K562 (cell line): ENCODE results near the gene SLC25A11. TPM values are rescaled to one million over a fixed set of nuclear protein-coding genes. Genes with fewer than 3 reads are reported as not detected.

Experiments
- CHD2 ChIP-seq: IDR thresholded peaks from 2 replicates; pipeline ENCODE4 v1.6.1; 2011; ENCODE audit warnings: low read depth, low read length
- ELF1 ChIP-seq: fragments of 200-800 bp; sonication (Bioruptor generic); IDR thresholded peaks from 2 replicates; pipeline ENCODE4 v1.6.1; 2016; ENCODE audit warnings: missing genetic modification characterization, missing compliant biosample characterization
- ESRRB ChIP-seq: fragments of 250-450 bp; sonication (Bioruptor Pico); IDR thresholded peaks from 2 replicates; pipeline ENCODE4 v1.5.0; 2020; ENCODE audit warnings: mild to moderate bottlenecking, moderate library complexity, borderline replicate concordance
- FIP1L1 ChIP-seq: fragments of 200-400 bp; formaldehyde crosslinking; IDR thresholded peaks from 2 replicates; pipeline ENCODE4 v1.6.1; 2018; ENCODE audit warnings: mild to moderate bottlenecking, low read depth, low read length; ENCODE audit not compliant: poor library complexity, severe bottlenecking
- GABPA ChIP-seq: fragments of 200-800 bp; sonication (Bioruptor generic); conservative IDR thresholded peaks from 2 replicates; pipeline ENCODE4 v1.6.1; 2016; ENCODE audit warnings: low read depth, missing genetic modification characterization, missing compliant biosample characterization
- GATA2 ChIP-seq: sonication (generic); formaldehyde crosslinking; IDR thresholded peaks from 2 replicates; pipeline ENCODE4 v1.4.0; 2020; ENCODE audit warnings: mild to moderate bottlenecking, missing genetic modification reagents
- HDGF ChIP-seq: fragments of 450-650 bp; IDR thresholded peaks from 2 replicates; pipeline ENCODE4 v1.6.1; 2016
- KDM4B ChIP-seq, 2 experiments: fragments of 450-650 bp in 1 of 2; sonication (generic) in 1 of 2; IDR thresholded peaks; 2 replicates each; pipeline ENCODE4 v1.6.1; 2016 to 2017; ENCODE audit warnings: borderline replicate concordance in 2 of 2, antibody characterized with exemption in 1 of 2, low read depth in 1 of 2, mild to moderate bottlenecking in 1 of 2
- MAZ ChIP-seq, 2 experiments: fragments of 450-650 bp in 1 of 2; sonication (generic) in 1 of 2; formaldehyde crosslinking; IDR thresholded peaks in 1 of 2; conservative IDR thresholded peaks in 1 of 2; 2 replicates each; pipeline versions ENCODE4 v1.4.0 to v1.5.0; 2020; ENCODE audit warnings: mild to moderate bottlenecking in 1 of 2, missing genetic modification reagents in 1 of 2
- RBM17 ChIP-seq: fragments of 200-400 bp; formaldehyde crosslinking; IDR thresholded peaks from 2 replicates; pipeline ENCODE4 v1.6.1; 2017; ENCODE audit warnings: low read depth, mild to moderate bottlenecking, low read length, borderline replicate concordance
- RERE ChIP-seq: sonication (generic); formaldehyde crosslinking; IDR thresholded peaks from 2 replicates; pipeline ENCODE4 v1.8.0; 2023; ENCODE audit warnings: missing genetic modification reagents, mild to moderate bottlenecking, borderline replicate concordance
- ZNF23 ChIP-seq: fragments of 250-450 bp; sonication (Bioruptor Pico); IDR thresholded peaks from 2 replicates; pipeline ENCODE4 v1.4.0; 2020; ENCODE audit warnings: mild to moderate bottlenecking
- ZNF311 ChIP-seq: fragments of 250-450 bp; sonication (Bioruptor Pico); IDR thresholded peaks from 2 replicates; pipeline ENCODE4 v1.4.0; 2020; ENCODE audit warnings: mild to moderate bottlenecking, moderate library complexity
- ZNF316 ChIP-seq: fragments of 450-650 bp; IDR thresholded peaks from 2 replicates; pipeline ENCODE4 v1.6.1; 2016
- ZZZ3 ChIP-seq: fragments of 450-650 bp; IDR thresholded peaks from 2 replicates; pipeline ENCODE4 v1.6.1; 2016; ENCODE audit warnings: antibody characterized with exemption, mild to moderate bottlenecking, moderate library complexity
- polyA plus RNA-seq, 8 experiments: library from polyadenylated mRNA; depleted of rRNA in 4 of 8; stranded (reverse) in 5 of 8; unstranded in 3 of 8; fragments of >200 nt; fragmentation: Nextera tagmentation in 2 of 8; fragmentation: Illumina TruSeq in 1 of 8; extraction: Ambion mirVana in 2 of 8; extraction: Trizol in 1 of 8; gene quantifications; 2 replicates each; pipeline versions ENCODE4 v1.2.1 to v1.2.3, GENCODE V29; 2011 to 2014; ENCODE audit warnings: inconsistent platforms in 1 of 8, missing spikeins in 1 of 8
- total RNA-seq, 7 experiments: library from RNA; depleted of rRNA in 6 of 7; stranded (reverse); fragments of >200 nt in 6 of 7; fragmentation: Illumina TruSeq in 2 of 7; extraction: Trizol in 2 of 7; gene quantifications; 2 replicates each; pipeline versions ENCODE4 v1.2.1 to v1.2.3, GENCODE V29; 2011 to 2021; ENCODE audit warnings: low replicate concordance in 1 of 7
- TF ChIP-seq, protein P1 (sequence below): fragments of 250-450 bp; sonication (Bioruptor Pico); IDR thresholded peaks from 2 replicates; pipeline ENCODE4 v1.5.0; 2022; ENCODE audit warnings: mild to moderate bottlenecking
- TF ChIP-seq, protein P2 (sequence below): IDR thresholded peaks from 3 replicates; pipeline ENCODE4 v1.6.1; 2011; ENCODE audit warnings: borderline replicate concordance, mild to moderate bottlenecking, moderate library complexity; ENCODE audit not compliant: insufficient read length; ENCODE audit errors: extremely low read depth

Gene SLC25A11
- total and polyA plus RNA-seq, 9 of the 15 experiments (the other 6 are each of a cell fraction or from before 2014, with no cell fraction given) = 3.1 to 56.7 (median 32.9) TPM

GRCh38 chr17:4986951-4987766 is 47.3 kb upstream of the SLC25A11 start, which contains the start of gene CAMTA2 (continued):
- TF ChIP-seq ZNF311 (CRISPR knock-in tag) (no peak), CHD2 (no peak), FIP1L1 (peak; percentile 84), HDGF (no peak), RERE (CRISPR knock-in tag) (0 out of 2 replicates have a peak, but pooled peaks have one; percentile 26), GABPA (tag) (peak; percentile 74), KDM4B (IDR thresholded peaks at IDR 0.05; ENCODE audit: borderline replicate concordance in 2 of 2, low read depth in 1 of 2) (peak in 1 of 2 experiments; percentile 74; a peak in 1 of 4 replicates), ZNF23 (CRISPR knock-in tag) (no peak), ELF1 (tag) (peak; percentile 84), ESRRB (CRISPR knock-in tag) (no peak), RBM17 (no peak), GATA2 (no peak), ZNF316 (no peak), ZZZ3 (no peak), MAZ (CRISPR knock-in tag; conservative IDR thresholded peaks at IDR 0.05 in 1 of 2, IDR thresholded peaks at IDR 0.05 in 1 of 2) (peak; percentile 82 to 92; a peak in 3 of 4 replicates)
- TF ChIP-seq, protein P1, sequence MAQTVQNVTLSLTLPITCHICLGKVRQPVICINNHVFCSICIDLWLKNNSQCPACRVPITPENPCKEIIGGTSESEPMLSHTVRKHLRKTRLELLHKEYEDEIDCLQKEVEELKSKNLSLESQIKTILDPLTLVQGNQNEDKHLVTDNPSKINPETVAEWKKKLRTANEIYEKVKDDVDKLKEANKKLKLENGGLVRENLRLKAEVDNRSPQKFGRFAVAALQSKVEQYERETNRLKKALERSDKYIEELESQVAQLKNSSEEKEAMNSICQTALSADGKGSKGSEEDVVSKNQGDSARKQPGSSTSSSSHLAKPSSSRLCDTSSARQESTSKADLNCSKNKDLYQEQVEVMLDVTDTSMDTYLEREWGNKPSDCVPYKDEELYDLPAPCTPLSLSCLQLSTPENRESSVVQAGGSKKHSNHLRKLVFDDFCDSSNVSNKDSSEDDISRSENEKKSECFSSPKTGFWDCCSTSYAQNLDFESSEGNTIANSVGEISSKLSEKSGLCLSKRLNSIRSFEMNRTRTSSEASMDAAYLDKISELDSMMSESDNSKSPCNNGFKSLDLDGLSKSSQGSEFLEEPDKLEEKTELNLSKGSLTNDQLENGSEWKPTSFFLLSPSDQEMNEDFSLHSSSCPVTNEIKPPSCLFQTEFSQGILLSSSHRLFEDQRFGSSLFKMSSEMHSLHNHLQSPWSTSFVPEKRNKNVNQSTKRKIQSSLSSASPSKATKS (CRISPR knock-in tag) = no peak
- TF ChIP-seq, protein P2, sequence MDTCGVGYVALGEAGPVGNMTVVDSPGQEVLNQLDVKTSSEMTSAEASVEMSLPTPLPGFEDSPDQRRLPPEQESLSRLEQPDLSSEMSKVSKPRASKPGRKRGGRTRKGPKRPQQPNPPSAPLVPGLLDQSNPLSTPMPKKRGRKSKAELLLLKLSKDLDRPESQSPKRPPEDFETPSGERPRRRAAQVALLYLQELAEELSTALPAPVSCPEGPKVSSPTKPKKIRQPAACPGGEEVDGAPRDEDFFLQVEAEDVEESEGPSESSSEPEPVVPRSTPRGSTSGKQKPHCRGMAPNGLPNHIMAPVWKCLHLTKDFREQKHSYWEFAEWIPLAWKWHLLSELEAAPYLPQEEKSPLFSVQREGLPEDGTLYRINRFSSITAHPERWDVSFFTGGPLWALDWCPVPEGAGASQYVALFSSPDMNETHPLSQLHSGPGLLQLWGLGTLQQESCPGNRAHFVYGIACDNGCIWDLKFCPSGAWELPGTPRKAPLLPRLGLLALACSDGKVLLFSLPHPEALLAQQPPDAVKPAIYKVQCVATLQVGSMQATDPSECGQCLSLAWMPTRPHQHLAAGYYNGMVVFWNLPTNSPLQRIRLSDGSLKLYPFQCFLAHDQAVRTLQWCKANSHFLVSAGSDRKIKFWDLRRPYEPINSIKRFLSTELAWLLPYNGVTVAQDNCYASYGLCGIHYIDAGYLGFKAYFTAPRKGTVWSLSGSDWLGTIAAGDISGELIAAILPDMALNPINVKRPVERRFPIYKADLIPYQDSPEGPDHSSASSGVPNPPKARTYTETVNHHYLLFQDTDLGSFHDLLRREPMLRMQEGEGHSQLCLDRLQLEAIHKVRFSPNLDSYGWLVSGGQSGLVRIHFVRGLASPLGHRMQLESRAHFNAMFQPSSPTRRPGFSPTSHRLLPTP = no peak
